ENCODE results near the gene EEFSEC. TPM values are rescaled to one million over a fixed set of nuclear protein-coding genes. Genes with fewer than 3 reads are reported as not detected.

EEFSEC gene
- total and polyA plus RNA-seq, 10 donors = 8.5 to 19.2 (median 14.2) TPM

DNA sequence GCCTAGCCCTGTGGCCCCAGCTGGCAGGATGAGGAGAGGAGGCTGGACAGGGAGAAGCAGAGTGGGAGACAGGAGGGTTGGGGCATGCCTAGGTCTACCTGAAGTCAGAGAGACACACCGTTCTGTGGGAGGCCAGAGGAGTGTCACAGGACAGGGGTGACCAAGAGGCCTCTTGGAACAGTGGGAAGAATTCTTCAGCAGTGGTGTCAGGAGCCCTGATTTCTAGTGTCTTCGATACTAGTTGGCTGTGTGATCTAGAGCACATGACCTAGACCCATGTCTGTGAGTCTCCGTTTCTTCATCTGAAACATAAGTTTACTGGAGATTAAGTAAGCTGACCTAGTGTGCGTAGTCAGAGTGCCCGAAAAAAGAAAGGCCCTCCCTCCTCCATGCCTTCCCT is 92.2 kb downstream of the EEFSEC start:
- no peaks in the 10 kb centered on the region for H3K9me3 ChIP-seq
- WGBS, 5 donors = 60 to 88% (median 77%) methylated on average over 5 of the region's 5 CpGs
- peak overlapping the region in 1 of 8 donors; percentile 22 for H3K27ac ChIP-seq
- no peak overlapping the region for H3K4me3 ChIP-seq
- peaks cover 0 to 16% (median 3%) of the 10 kb centered on the region in 6 donors for H3K4me1 ChIP-seq
- H3K27me3 ChIP-seq (replicated peaks in 1 of 7) = no peaks in the 10 kb centered on the region
- peaks cover 0 to 36% (median 15%) of the 10 kb centered on the region in 6 donors for H3K36me3 ChIP-seq
- DNase-seq = no peak
- intact Hi-C loops (cut with DNase I; ENCODE audit: low total_unique reads) = no loop called here
- TF ChIP-seq, protein P1, sequence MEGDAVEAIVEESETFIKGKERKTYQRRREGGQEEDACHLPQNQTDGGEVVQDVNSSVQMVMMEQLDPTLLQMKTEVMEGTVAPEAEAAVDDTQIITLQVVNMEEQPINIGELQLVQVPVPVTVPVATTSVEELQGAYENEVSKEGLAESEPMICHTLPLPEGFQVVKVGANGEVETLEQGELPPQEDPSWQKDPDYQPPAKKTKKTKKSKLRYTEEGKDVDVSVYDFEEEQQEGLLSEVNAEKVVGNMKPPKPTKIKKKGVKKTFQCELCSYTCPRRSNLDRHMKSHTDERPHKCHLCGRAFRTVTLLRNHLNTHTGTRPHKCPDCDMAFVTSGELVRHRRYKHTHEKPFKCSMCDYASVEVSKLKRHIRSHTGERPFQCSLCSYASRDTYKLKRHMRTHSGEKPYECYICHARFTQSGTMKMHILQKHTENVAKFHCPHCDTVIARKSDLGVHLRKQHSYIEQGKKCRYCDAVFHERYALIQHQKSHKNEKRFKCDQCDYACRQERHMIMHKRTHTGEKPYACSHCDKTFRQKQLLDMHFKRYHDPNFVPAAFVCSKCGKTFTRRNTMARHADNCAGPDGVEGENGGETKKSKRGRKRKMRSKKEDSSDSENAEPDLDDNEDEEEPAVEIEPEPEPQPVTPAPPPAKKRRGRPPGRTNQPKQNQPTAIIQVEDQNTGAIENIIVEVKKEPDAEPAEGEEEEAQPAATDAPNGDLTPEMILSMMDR (IDR thresholded peaks at IDR 0.05 in 8 of 11, conservative IDR thresholded peaks at IDR 0.05 in 3 of 11) = no peak
- TF ChIP-seq POLR2A (IDR thresholded peaks at IDR 0.05) (no peak), POLR2AphosphoS5 (IDR thresholded peaks at IDR 0.05) (no peak)

DNA sequence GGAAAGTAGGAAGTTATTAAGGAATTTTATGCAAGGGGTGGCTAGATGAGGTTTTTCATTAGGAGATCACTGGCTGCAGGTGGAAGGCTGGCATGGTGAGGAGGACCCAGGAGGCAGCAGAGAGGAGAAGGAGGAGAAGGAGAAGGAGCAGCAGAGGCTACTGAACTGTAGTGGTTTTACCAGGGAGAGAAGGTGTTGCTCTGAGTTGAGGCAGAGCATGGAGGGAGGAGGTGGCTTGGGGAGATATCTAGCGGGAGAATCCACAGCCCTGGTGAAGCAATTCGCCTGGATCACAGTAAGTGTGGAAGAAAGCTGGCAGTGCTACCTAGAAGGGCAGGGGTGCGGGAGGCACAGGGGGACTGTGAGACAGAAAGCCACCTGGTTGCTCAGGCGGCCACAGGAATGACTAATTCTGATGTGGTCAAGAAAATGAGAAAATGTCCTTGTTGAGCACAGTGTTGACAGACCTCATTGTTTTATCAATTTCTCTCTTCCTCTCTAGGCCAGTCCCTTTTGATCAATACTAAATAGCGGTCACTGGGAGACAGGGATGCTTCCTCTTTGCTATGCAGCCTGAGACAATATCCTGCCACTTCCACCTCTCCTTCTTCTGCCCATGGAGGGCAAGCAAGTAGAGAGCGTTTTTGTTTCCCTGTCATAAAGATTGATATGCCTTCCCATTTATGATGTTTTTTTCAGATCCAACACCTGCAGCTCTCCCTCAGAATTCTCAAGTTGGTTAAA is 94.6 kb downstream of the EEFSEC start:
- intact Hi-C loops (cut with DNase I; ENCODE audit: low total_unique reads) = no loop called here
- Histone ChIP-seq H3K27ac (no peak overlapping the region), H3K27me3 (replicated peaks in 1 of 7) (no peaks in the 10 kb centered on the region), H3K9me3 (no peaks in the 10 kb centered on the region), H3K4me1 (peaks cover 0 to 9% (median 2%) of the 10 kb centered on the region in 6 donors), H3K36me3 (peaks cover 0 to 46% (median 16%) of the 10 kb centered on the region in 6 donors), H3K4me3 (no peak overlapping the region)
- TF ChIP-seq POLR2AphosphoS5 (IDR thresholded peaks at IDR 0.05) (no peak), POLR2A (IDR thresholded peaks at IDR 0.05) (no peak)
- TF ChIP-seq, protein P1 (IDR thresholded peaks at IDR 0.05 in 8 of 11, conservative IDR thresholded peaks at IDR 0.05 in 3 of 11) = no peak
- no peak for DNase-seq
- 74 to 93% (median 85%) methylated on average over 6 of the region's 6 CpGs for WGBS, 5 donors

DNA sequence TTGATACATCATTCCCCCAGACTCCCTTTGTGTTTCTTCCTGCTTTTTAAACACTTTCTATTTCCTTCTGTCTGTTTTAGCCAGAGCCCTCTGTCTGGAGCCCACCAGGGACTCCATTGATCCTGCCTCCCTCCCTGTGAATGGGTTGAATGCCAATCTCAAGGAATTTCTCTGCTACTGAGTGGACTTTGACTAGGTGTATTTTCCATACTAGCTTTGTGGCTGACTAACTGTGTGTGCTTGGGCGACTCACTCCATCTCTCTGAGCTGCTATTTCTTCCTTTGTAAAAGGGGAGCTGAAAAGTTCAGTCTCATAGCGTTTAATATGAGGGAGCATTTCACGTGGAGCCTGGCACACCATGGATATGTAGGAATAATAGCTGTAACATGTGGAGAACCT is 98.8 kb downstream of the EEFSEC start:
- intact Hi-C loops (cut with DNase I; ENCODE audit: low total_unique reads) = no loop called here

DNA sequence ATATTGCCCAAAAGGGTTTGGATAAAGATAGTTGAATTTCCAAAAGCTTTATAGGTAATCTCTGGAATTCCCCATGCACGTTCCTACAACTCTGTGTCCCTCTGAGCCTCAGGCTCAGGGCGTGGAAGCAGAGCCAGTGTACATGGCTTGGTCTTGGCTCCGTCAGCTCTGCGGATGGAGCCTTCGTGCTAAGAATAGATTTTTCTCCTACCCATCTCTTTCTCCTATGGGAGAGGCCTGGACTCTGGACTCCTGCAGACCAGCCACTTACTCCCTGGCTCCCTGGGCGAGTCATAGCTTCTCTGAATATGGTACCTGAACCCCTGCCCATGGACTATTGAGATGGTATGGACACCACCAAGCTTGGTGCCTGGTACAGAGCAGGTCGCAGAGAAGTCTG is 99.9 kb downstream of the EEFSEC start:
- TF ChIP-seq, protein P1 (IDR thresholded peaks at IDR 0.05 in 8 of 11, conservative IDR thresholded peaks at IDR 0.05 in 3 of 11) = no peak
- TF ChIP-seq POLR2A (IDR thresholded peaks at IDR 0.05) (no peak), POLR2AphosphoS5 (IDR thresholded peaks at IDR 0.05) (no peak)
- Histone ChIP-seq H3K4me3 (no peak overlapping the region), H3K36me3 (peaks cover 0 to 47% (median 5%) of the 10 kb centered on the region in 6 donors), H3K4me1 (no peaks in the 10 kb centered on the region), H3K27ac (no peak overlapping the region), H3K9me3 (peaks cover 0 to 2% (median 0%) of the 10 kb centered on the region in 8 donors), H3K27me3 (replicated peaks in 1 of 7) (no peaks in the 10 kb centered on the region)
- intact Hi-C loops (cut with DNase I; ENCODE audit: low total_unique reads) = no loop called here
- WGBS, 5 donors = 95 to 99% (median 97%) methylated on average over 7 of the region's 7 CpGs
- DNase-seq = no peak

More for the DNA sequence above, 98.8 kb downstream of the EEFSEC start:
- H3K4me3 ChIP-seq = no peak overlapping the region
- H3K27me3 ChIP-seq (replicated peaks in 1 of 7) = no peaks in the 10 kb centered on the region
- no peak overlapping the region for H3K27ac ChIP-seq
- WGBS, 5 donors = 94 to 100% (median 95%) methylated on average over 3 of the region's 3 CpGs
- no peak for DNase-seq
- no peak for TF ChIP-seq POLR2AphosphoS5 (IDR thresholded peaks at IDR 0.05)
- TF ChIP-seq POLR2A (IDR thresholded peaks at IDR 0.05) = no peak
- TF ChIP-seq, protein P1 (IDR thresholded peaks at IDR 0.05 in 8 of 11, conservative IDR thresholded peaks at IDR 0.05 in 3 of 11) = no peak
- H3K4me1 ChIP-seq = no peaks in the 10 kb centered on the region
- no peaks in the 10 kb centered on the region for H3K9me3 ChIP-seq
- peaks cover 0 to 50% (median 13%) of the 10 kb centered on the region in 6 donors for H3K36me3 ChIP-seq
